Stomach (tissue), 9 donors: ENCODE data around the gene HS3ST6. TPM values are rescaled to one million over a fixed set of nuclear protein-coding genes. Genes with fewer than 3 reads are reported as not detected.

ENCODE experiments used
- DNase-seq, 2 donors: peaks; one replicate each; pipeline versions ENCODE4 v3.0.0 to v3.0.0-alpha.2; 2013 to 2019
- H3K27ac ChIP-seq, 5 donors: fragments of 200-600 bp in 4 of 5; sonication (generic) in 4 of 5; one replicate each; pipeline ENCODE4 v1.5.1; 2013 to 2019; ENCODE audit warnings: mild to moderate bottlenecking in 1 of 5, moderate library complexity in 1 of 5
- H3K27me3 ChIP-seq, 3 donors: fragments of 200-600 bp; sonication (generic); one replicate each; pipeline ENCODE4 v1.5.1; 2017 to 2019; ENCODE audit warnings: mixed run types in 1 of 3
- H3K36me3 ChIP-seq, 4 donors: fragments of 200-600 bp; sonication (generic); 1 replicate in 3 of 4; 2 replicates in 1 of 4; pipeline ENCODE4 v1.5.1; 2016 to 2019
- H3K4me1 ChIP-seq, 4 donors: fragments of 200-600 bp; sonication (generic); one replicate each; pipeline ENCODE4 v1.5.1; 2016 to 2019
- H3K4me3 ChIP-seq, 4 donors: fragments of 200-600 bp; sonication (generic) in 3 of 4; one replicate each; pipeline ENCODE4 v1.5.1; 2016 to 2019; ENCODE audit warnings: mild to moderate bottlenecking in 1 of 4
- H3K9me3 ChIP-seq, 4 donors: fragments of 200-600 bp; sonication (generic); one replicate each; pipeline ENCODE4 v1.5.1; 2016 to 2019
- EP300 ChIP-seq: sonication (generic); formaldehyde crosslinking; IDR thresholded peaks from one replicate; pipeline ENCODE4 v1.6.1; 2017; ENCODE audit warnings: antibody characterized with exemption
- POLR2A ChIP-seq, 4 donors: fragments of 450-650 bp; IDR thresholded peaks; one replicate each; pipeline ENCODE4 v1.6.1; 2016; ENCODE audit warnings: antibody characterized with exemption in 4 of 4, control low read depth in 2 of 4, mild to moderate bottlenecking in 1 of 4, moderate library complexity in 1 of 4
- POLR2AphosphoS5 ChIP-seq, 3 donors: sonication (generic); formaldehyde crosslinking; IDR thresholded peaks; one replicate each; pipeline ENCODE4 v1.6.1; 2016; ENCODE audit warnings: antibody characterized with exemption in 3 of 3
- WGBS, 5 donors: extraction: QIAGEN DNeasy Blood & Tissue Kit in 3 of 5; methylation state at CpG; one replicate each; pipeline versions ENCODE4 v1.1.5 to v1.1.7; 2013 to 2018; 5-methylcytosine and 5-hydroxymethylcytosine counted together
- intact Hi-C: fragments of 100-400 bp; cut with DNase I; formaldehyde crosslinking; loops from one replicate; pipeline ENCODE4 v1.15.1; 2023; ENCODE audit warnings: low total_unique reads
- polyA plus RNA-seq, 3 donors: library from polyadenylated mRNA; stranded (reverse); fragments of 200-250 nt; gene quantifications; one replicate each; pipeline ENCODE4 v1.2.3, GENCODE V29; 2013
- total RNA-seq, 5 donors: library from RNA; depleted of rRNA; stranded (reverse); fragments of >200 nt; gene quantifications; one replicate each; pipeline versions ENCODE4 v1.1.0 to v1.2.3, GENCODE V29; 2014 to 2016
- TF ChIP-seq, protein P1 (sequence below), 7 experiments: fragments of 450-650 bp in 4 of 7; fragments of 200-600 bp in 3 of 7; sonication (generic) in 3 of 7; IDR thresholded peaks; one replicate each; pipeline ENCODE4 v1.5.1; 2016 to 2019; ENCODE audit warnings: antibody characterized with exemption in 7 of 7, control low read depth in 2 of 7, mild to moderate bottlenecking in 1 of 7
- donor health status: healthy with polysubstance abuse.
- donor health status: Bipolar disorder and iron deficiency.
- donor health status: healthy.

Gene HS3ST6
- total and polyA plus RNA-seq, 8 donors, result 1.6 TPM; not detected in 7

GRCh38 chr16:1946495-1947368, 28.5 kb upstream of the HS3ST6 start:
- TF ChIP-seq EP300 (no peak), POLR2A (IDR thresholded peaks at IDR 0.05) (no peak), POLR2AphosphoS5 (IDR thresholded peaks at IDR 0.05) (no peak)
- TF ChIP-seq, protein P1, sequence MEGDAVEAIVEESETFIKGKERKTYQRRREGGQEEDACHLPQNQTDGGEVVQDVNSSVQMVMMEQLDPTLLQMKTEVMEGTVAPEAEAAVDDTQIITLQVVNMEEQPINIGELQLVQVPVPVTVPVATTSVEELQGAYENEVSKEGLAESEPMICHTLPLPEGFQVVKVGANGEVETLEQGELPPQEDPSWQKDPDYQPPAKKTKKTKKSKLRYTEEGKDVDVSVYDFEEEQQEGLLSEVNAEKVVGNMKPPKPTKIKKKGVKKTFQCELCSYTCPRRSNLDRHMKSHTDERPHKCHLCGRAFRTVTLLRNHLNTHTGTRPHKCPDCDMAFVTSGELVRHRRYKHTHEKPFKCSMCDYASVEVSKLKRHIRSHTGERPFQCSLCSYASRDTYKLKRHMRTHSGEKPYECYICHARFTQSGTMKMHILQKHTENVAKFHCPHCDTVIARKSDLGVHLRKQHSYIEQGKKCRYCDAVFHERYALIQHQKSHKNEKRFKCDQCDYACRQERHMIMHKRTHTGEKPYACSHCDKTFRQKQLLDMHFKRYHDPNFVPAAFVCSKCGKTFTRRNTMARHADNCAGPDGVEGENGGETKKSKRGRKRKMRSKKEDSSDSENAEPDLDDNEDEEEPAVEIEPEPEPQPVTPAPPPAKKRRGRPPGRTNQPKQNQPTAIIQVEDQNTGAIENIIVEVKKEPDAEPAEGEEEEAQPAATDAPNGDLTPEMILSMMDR (IDR thresholded peaks at IDR 0.05), result no peak
- no peaks in the 10 kb centered on the region for H3K9me3 ChIP-seq
- no peak for DNase-seq
- H3K27me3 ChIP-seq, result no peaks in the 10 kb centered on the region
- 77 to 86% (median 85%) methylated on average over 18 to 38 of the region's 38 CpGs for WGBS, 5 donors
- H3K4me1 ChIP-seq, result peaks cover 9 to 20% (median 16%) of the 10 kb centered on the region in 4 donors
- no peaks in the 10 kb centered on the region for H3K36me3 ChIP-seq
- intact Hi-C loops, result no loop called here
- H3K27ac ChIP-seq, result no peak overlapping the region
- no peak overlapping the region for H3K4me3 ChIP-seq

DNA sequence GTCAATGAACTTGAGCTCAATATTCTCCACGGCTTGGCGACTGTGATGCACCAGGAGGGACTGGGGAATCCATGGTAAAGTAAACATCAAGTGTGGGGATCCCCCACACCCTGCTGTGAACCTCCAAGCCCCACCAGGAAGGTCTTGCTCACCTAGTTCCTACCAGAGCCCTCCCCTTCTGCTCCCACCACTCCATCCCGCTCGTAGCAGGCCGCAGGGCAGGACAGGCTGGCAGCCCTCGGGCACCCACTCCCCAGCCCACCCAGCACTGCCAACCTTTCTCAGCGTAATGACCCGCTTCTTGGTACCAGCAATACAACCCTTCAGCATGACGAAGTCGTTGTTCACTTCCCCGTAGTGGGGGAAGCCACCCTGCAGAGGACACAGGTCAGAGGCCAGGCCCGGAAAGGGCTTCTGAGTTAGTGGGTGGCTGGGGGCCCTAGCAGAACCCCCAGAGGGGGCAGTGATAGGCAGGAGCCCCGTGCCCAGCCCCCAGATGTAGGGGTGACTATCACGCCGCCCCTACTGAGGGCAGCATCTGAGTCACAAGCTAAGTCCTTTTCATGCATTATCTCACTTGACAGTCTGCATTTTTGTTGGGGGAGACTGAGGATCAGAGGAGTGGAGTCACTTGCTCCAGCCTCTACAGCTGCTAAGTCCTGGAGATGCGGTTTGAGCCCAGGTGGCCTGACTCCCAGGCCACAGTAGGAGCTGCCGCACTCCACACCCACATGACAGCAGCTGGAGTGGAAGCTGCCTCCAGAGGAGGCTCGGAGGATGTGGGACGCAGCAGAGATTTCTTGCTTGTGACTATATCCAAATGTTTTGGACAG, 27.6 kb upstream of the HS3ST6 start:
- H3K36me3 ChIP-seq, result peaks cover 2 to 5% (median 5%) of the 10 kb centered on the region in 4 donors
- TF ChIP-seq, protein P1 (IDR thresholded peaks at IDR 0.05), result no peak
- no peak for TF ChIP-seq EP300
- TF ChIP-seq POLR2AphosphoS5 (IDR thresholded peaks at IDR 0.05), result no peak
- TF ChIP-seq POLR2A (IDR thresholded peaks at IDR 0.05), result no peak
- H3K9me3 ChIP-seq, result no peaks in the 10 kb centered on the region
- no peak overlapping the region for H3K4me3 ChIP-seq
- H3K27me3 ChIP-seq, result no peaks in the 10 kb centered on the region
- H3K4me1 ChIP-seq, result peaks cover 18 to 30% (median 25%) of the 10 kb centered on the region in 4 donors
- intact Hi-C loops, result no loop called here
- 81 to 87% (median 85%) methylated on average over 19 of the region's 19 CpGs for WGBS, 5 donors
- no peak overlapping the region for H3K27ac ChIP-seq
- no peak for DNase-seq

DNA sequence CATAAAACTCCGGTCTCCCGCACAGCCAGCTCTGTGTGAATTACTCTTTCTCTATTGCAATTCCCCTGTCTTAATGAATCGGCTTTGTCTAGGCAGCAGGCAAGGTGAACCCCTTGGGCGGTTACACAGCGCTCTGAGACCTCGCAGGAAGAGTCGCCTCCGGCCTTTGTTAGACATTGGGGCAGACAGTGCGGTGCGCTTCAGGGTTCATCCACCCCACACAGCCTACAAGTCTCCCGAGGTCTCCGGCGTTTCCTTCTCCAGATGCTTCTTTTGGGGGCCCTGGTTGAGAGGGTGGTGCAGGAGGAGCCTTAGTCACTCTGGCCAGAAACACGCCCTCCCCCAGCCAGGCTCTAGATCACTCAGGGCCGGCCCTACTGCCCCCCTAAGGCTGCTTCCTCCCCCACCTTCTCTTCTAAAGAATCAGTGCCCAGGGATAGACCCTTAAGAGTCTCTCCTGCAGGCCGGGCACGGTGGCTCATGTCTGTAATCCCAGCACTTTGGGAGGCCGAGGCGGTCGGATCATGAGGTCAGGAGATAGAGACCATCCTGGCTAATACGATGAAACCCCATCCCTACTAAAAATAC, 26.5 kb upstream of the HS3ST6 start:
- 92 to 95% (median 93%) methylated on average over 21 of the region's 21 CpGs for WGBS, 5 donors
- DNase-seq, result no peak
- Histone ChIP-seq H3K4me3 (no peak overlapping the region), H3K9me3 (no peaks in the 10 kb centered on the region), H3K27ac (no peak overlapping the region), H3K36me3 (peaks cover 11 to 16% (median 15%) of the 10 kb centered on the region in 4 donors), H3K4me1 (peaks cover 19 to 39% (median 29%) of the 10 kb centered on the region in 4 donors), H3K27me3 (no peaks in the 10 kb centered on the region)
- no peak for TF ChIP-seq POLR2A (IDR thresholded peaks at IDR 0.05)
- TF ChIP-seq, protein P1 (IDR thresholded peaks at IDR 0.05), result no peak
- TF ChIP-seq POLR2AphosphoS5 (IDR thresholded peaks at IDR 0.05), result no peak
- no peak for TF ChIP-seq EP300
- intact Hi-C loops, result no loop called here
